Right lobe of liver (tissue), 4 donors: ENCODE results near the gene WDR1.

ENCODE experiments used
- POLR2A ChIP-seq: fragments of 450-650 bp; IDR thresholded peaks from one replicate; pipeline ENCODE4 v1.6.1; 2017; ENCODE audit warnings: antibody characterized with exemption, mild to moderate bottlenecking
- TF ChIP-seq, protein P1 (sequence below), 4 donors: fragments of 200-600 bp in 3 of 4; fragments of 450-650 bp in 1 of 4; IDR thresholded peaks; one replicate each; pipeline versions ENCODE4 v1.5.1 to v1.8.0; 2016 to 2022; ENCODE audit warnings: antibody characterized with exemption in 4 of 4, mild to moderate bottlenecking in 2 of 4
- donor health status: DM: no; HTN: no; CAD: no.
- donor health status: DM: no; HTN: no; CAD: no.
- donor health status: DM: no; HTN: yes; CAD: no.

DNA sequence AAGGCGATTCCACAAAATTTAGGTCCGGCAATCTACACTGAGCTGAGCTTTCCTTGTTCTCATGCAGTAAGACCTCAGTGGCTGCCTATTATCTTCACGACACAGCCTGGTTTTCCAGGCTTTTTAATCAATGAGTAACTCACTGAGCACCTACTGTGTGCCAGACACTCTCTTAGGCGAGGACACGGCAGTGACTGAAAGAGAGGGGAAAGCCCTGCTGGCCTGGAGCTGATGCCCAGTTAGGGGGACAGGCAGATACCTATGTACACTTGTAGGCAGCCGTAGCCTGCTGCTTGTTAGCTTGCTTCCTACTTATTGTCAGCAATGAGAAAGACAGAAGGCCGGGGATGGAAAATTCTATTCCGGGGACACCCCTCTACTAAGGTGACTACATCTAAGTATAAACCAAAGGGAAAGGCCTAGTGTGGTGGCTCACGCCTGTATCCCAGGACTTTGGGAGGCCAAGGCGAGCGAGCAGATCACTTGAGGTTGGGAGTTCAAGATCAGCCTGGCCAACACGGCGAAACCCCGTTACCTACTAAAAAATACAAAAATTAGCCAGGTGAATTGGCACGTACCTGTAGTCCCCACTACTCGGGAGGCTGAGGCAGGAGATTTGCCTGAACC, 3.8 kb downstream of the WDR1 start:
- TF ChIP-seq, protein P1, sequence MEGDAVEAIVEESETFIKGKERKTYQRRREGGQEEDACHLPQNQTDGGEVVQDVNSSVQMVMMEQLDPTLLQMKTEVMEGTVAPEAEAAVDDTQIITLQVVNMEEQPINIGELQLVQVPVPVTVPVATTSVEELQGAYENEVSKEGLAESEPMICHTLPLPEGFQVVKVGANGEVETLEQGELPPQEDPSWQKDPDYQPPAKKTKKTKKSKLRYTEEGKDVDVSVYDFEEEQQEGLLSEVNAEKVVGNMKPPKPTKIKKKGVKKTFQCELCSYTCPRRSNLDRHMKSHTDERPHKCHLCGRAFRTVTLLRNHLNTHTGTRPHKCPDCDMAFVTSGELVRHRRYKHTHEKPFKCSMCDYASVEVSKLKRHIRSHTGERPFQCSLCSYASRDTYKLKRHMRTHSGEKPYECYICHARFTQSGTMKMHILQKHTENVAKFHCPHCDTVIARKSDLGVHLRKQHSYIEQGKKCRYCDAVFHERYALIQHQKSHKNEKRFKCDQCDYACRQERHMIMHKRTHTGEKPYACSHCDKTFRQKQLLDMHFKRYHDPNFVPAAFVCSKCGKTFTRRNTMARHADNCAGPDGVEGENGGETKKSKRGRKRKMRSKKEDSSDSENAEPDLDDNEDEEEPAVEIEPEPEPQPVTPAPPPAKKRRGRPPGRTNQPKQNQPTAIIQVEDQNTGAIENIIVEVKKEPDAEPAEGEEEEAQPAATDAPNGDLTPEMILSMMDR (IDR thresholded peaks at IDR 0.05): no peak
- TF ChIP-seq POLR2A: no peak
